ENCODE data around the gene JMJD6. TPM values are rescaled to one million over a fixed set of nuclear protein-coding genes. Genes with fewer than 3 reads are reported as not detected.

JMJD6 gene
- total RNA-seq, 1 experiment from 2014 or later, result 28.9 TPM

- H3K9me3 Mint-ChIP-seq, result no peaks in the 10 kb centered on the region; a peak in 1 of 5 replicates
- no CpG with 5 or more reads among the region's 15 CpGs for WGBS (ENCODE audit: extremely low coverage, insufficient read length, low lambda C conversion rate)
- H3K27me3 Mint-ChIP-seq (ENCODE audit: low read depth), result no peaks in the 10 kb centered on the region
- H3K56ac ChIP-seq (ENCODE audit: insufficient read length, low read depth, low read length), result no peak overlapping the region
- no peak overlapping the region for H4K5ac ChIP-seq (ENCODE audit: insufficient read length, low read depth, low read length)
- no peak overlapping the region for H2AFZ ChIP-seq (ENCODE audit: low read length)
- peaks cover 22 to 42% of the 10 kb centered on the region in 2 experiments for H3K4me1 Mint-ChIP-seq
- H2BK12ac ChIP-seq (ENCODE audit: insufficient read length, low read depth, low read length), result no peak overlapping the region
- H3K27ac Mint-ChIP-seq, result no peak overlapping the region; a peak in 2 of 7 replicates
- no peak overlapping the region for H4K91ac ChIP-seq (ENCODE audit: insufficient read length, low read depth, low read length)
- no peak overlapping the region for H3K4me2 ChIP-seq (ENCODE audit: insufficient read depth, insufficient read length, low read length)
- no peak overlapping the region for H2AK5ac ChIP-seq (ENCODE audit: insufficient read length, low read length)
- H3K9me3 ChIP-seq (ENCODE audit: control insufficient read depth, low read depth, low read length), result no peaks in the 10 kb centered on the region
- H3K27ac ChIP-seq (ENCODE audit: insufficient read length, low read depth, low read length), result no peak overlapping the region
- H3K27me3 ChIP-seq (ENCODE audit: insufficient read depth, low read length), result no peaks in the 10 kb centered on the region
- H4K8ac ChIP-seq (replicated peaks; ENCODE audit: insufficient read length, low read depth, low read length), result no peak overlapping the region
- peaks cover 3% of the 10 kb centered on the region; the same call in 1 of the 2 replicates for H3K4me1 ChIP-seq (ENCODE audit: insufficient read depth, low read length)
- H3T11ph ChIP-seq (ENCODE audit: low read length), result no peak overlapping the region
- 0 out of 7 replicates have a peak, but pooled peaks cover 0 to 4% (median 0%) of the 10 kb centered on the region in 3 experiments for H3K36me3 Mint-ChIP-seq (ENCODE audit: insufficient read depth in 1 of 3, low read depth in 3 of 3)
- no peak overlapping the region for H2BK15ac ChIP-seq (ENCODE audit: low read depth, low read length)
- no peak overlapping the region for H3K18ac ChIP-seq (ENCODE audit: insufficient read length, low read depth, low read length)
- TF ChIP-seq, protein P1, sequence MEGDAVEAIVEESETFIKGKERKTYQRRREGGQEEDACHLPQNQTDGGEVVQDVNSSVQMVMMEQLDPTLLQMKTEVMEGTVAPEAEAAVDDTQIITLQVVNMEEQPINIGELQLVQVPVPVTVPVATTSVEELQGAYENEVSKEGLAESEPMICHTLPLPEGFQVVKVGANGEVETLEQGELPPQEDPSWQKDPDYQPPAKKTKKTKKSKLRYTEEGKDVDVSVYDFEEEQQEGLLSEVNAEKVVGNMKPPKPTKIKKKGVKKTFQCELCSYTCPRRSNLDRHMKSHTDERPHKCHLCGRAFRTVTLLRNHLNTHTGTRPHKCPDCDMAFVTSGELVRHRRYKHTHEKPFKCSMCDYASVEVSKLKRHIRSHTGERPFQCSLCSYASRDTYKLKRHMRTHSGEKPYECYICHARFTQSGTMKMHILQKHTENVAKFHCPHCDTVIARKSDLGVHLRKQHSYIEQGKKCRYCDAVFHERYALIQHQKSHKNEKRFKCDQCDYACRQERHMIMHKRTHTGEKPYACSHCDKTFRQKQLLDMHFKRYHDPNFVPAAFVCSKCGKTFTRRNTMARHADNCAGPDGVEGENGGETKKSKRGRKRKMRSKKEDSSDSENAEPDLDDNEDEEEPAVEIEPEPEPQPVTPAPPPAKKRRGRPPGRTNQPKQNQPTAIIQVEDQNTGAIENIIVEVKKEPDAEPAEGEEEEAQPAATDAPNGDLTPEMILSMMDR (conservative IDR thresholded peaks at IDR 0.05), result no peak
- H4K20me1 ChIP-seq (ENCODE audit: control insufficient read depth, insufficient read depth, insufficient read length), result no peaks in the 10 kb centered on the region
- H2BK20ac ChIP-seq (ENCODE audit: low read depth, low read length, poor library complexity, severe bottlenecking), result no peak overlapping the region
- H3K9ac ChIP-seq (ENCODE audit: extremely low read depth, insufficient read length, low read length), result no peak overlapping the region
- no peak overlapping the region; the same call in 1 of the 2 replicates for H3K14ac ChIP-seq (ENCODE audit: insufficient read depth, low read length)
- no peak overlapping the region for H2BK5ac ChIP-seq (ENCODE audit: insufficient read length, low read length)
- no peaks in the 10 kb centered on the region for H3K79me2 ChIP-seq (ENCODE audit: insufficient read depth, low read length)
- H3K4ac ChIP-seq (ENCODE audit: low read depth, low read length), result no peak overlapping the region
- H2BK120ac ChIP-seq (ENCODE audit: low read depth, low read length, poor library complexity, severe bottlenecking), result no peak overlapping the region
- DNase-seq, result no peak
- no peak overlapping the region for H3K23ac ChIP-seq (ENCODE audit: insufficient read length, low read depth, low read length)
- no peak overlapping the region for H3K4me3 Mint-ChIP-seq
- no peaks in the 10 kb centered on the region for H3K79me1 ChIP-seq (ENCODE audit: insufficient read depth, low read depth, low read length, poor library complexity, severe bottlenecking)
- H3K23me2 ChIP-seq (ENCODE audit: insufficient read length, low read depth, low read length, poor library complexity, severe bottlenecking), result no peaks in the 10 kb centered on the region
Observed at GRCh38 chr17:76686538-76687297, 39.7 kb downstream of the JMJD6 start.

Measured in H9 (cell line).